ENCODE data around the gene FSTL4. TPM values are rescaled to one million over a fixed set of nuclear protein-coding genes. Genes with fewer than 3 reads are reported as not detected.

FSTL4 gene
- total RNA-seq, 1 experiment from 2014 or later: 2.1 TPM

GRCh38 chr5:133433641-133434040 lies 178.7 kb downstream of the FSTL4 start:
- DNase-seq (ENCODE audit: low read depth, low spot score): no peak
- in situ Hi-C loops (cut with HindIII; ENCODE audit: low pct_unique_long_range_greater_than_20kb, low sequenced_read_pairs): no loop called here

- in situ Hi-C loops (cut with HindIII; ENCODE audit: low pct_unique_long_range_greater_than_20kb, low sequenced_read_pairs): no loop called here
- no peak for DNase-seq (ENCODE audit: low read depth, low spot score)
Measured at GRCh38 chr5:133432956-133433532, 179.3 kb downstream of the FSTL4 start.

- no peak for DNase-seq (ENCODE audit: low read depth, low spot score)
- in situ Hi-C loops (cut with HindIII; ENCODE audit: low pct_unique_long_range_greater_than_20kb, low sequenced_read_pairs): no loop called here
Measured at GRCh38 chr5:133431326-133431865, 180.9 kb downstream of the FSTL4 start.

- no peak for DNase-seq (ENCODE audit: low read depth, low spot score)
- in situ Hi-C loops (cut with HindIII; ENCODE audit: low pct_unique_long_range_greater_than_20kb, low sequenced_read_pairs): no loop called here
Measured at GRCh38 chr5:133430095-133430494, 182.2 kb downstream of the FSTL4 start.

GRCh38 chr5:133429046-133429445 lies 183.3 kb downstream of the FSTL4 start:
- no peak for DNase-seq (ENCODE audit: low read depth, low spot score)
- in situ Hi-C loops (cut with HindIII; ENCODE audit: low pct_unique_long_range_greater_than_20kb, low sequenced_read_pairs): no loop called here

GRCh38 chr5:133428072-133428660 lies 184.2 kb downstream of the FSTL4 start:
- in situ Hi-C loops (cut with HindIII; ENCODE audit: low pct_unique_long_range_greater_than_20kb, low sequenced_read_pairs): no loop called here
- DNase-seq (ENCODE audit: low read depth, low spot score): no peak

- in situ Hi-C loops (cut with HindIII; ENCODE audit: low pct_unique_long_range_greater_than_20kb, low sequenced_read_pairs): no loop called here
- DNase-seq (ENCODE audit: low read depth, low spot score): no peak
Measured at GRCh38 chr5:133427121-133427777, 185.1 kb downstream of the FSTL4 start.

- no peak for DNase-seq (ENCODE audit: low read depth, low spot score)
- in situ Hi-C loops (cut with HindIII; ENCODE audit: low pct_unique_long_range_greater_than_20kb, low sequenced_read_pairs): no loop called here
Measured at GRCh38 chr5:133426264-133426663, 186.1 kb downstream of the FSTL4 start.

GRCh38 chr5:133425764-133426163 lies 186.6 kb downstream of the FSTL4 start:
- in situ Hi-C loops (cut with HindIII; ENCODE audit: low pct_unique_long_range_greater_than_20kb, low sequenced_read_pairs): no loop called here
- DNase-seq (ENCODE audit: low read depth, low spot score): no peak

GRCh38 chr5:133425222-133425621 lies 187.1 kb downstream of the FSTL4 start:
- in situ Hi-C loops (cut with HindIII; ENCODE audit: low pct_unique_long_range_greater_than_20kb, low sequenced_read_pairs): no loop called here
- no peak for DNase-seq (ENCODE audit: low read depth, low spot score)

- in situ Hi-C loops (cut with HindIII; ENCODE audit: low pct_unique_long_range_greater_than_20kb, low sequenced_read_pairs): no loop called here
- DNase-seq (ENCODE audit: low read depth, low spot score): peak; percentile 64
Measured at GRCh38 chr5:133423618-133424282, 188.6 kb downstream of the FSTL4 start.

- in situ Hi-C loops (cut with HindIII; ENCODE audit: low pct_unique_long_range_greater_than_20kb, low sequenced_read_pairs): no loop called here
- no peak for DNase-seq (ENCODE audit: low read depth, low spot score)
Measured at GRCh38 chr5:133423011-133423617, 189.2 kb downstream of the FSTL4 start.

GRCh38 chr5:133421806-133422205 lies 190.5 kb downstream of the FSTL4 start:
- in situ Hi-C loops (cut with HindIII; ENCODE audit: low pct_unique_long_range_greater_than_20kb, low sequenced_read_pairs): no loop called here
- no peak for DNase-seq (ENCODE audit: low read depth, low spot score)

- DNase-seq (ENCODE audit: low read depth, low spot score): peak; percentile 57
- in situ Hi-C loops (cut with HindIII; ENCODE audit: low pct_unique_long_range_greater_than_20kb, low sequenced_read_pairs): no loop called here
Measured at GRCh38 chr5:133421394-133421793, 190.9 kb downstream of the FSTL4 start.

GRCh38 chr5:133420440-133421301 lies 191.7 kb downstream of the FSTL4 start:
- in situ Hi-C loops (cut with HindIII; ENCODE audit: low pct_unique_long_range_greater_than_20kb, low sequenced_read_pairs): no loop called here
- no peak for DNase-seq (ENCODE audit: low read depth, low spot score)

- DNase-seq (ENCODE audit: low read depth, low spot score): no peak
- in situ Hi-C loops (cut with HindIII; ENCODE audit: low pct_unique_long_range_greater_than_20kb, low sequenced_read_pairs): no loop called here
Measured at GRCh38 chr5:133415906-133416305, 196.4 kb downstream of the FSTL4 start.

- in situ Hi-C loops (cut with HindIII; ENCODE audit: low pct_unique_long_range_greater_than_20kb, low sequenced_read_pairs): no loop called here
- no peak for DNase-seq (ENCODE audit: low read depth, low spot score)
Measured at GRCh38 chr5:133415506-133415905, 196.8 kb downstream of the FSTL4 start.
